NAMALWA (cell line): ENCODE data around the gene ADARB2.
A peak's percentile ranks its signal among the peaks of the same experiment; 100 is the strongest.
"Not testable (repeated sequence)": the region's sequence is repeated elsewhere in the genome, so short reads cannot be mapped to it uniquely, and the experiment has no call there.

Source experiments
- DNase-seq: peaks from one replicate; pipeline ENCODE4 v3.0.0-alpha.2; 2015; ENCODE audit warnings: low spot score

The ADARB2 gene

GRCh38 chr10:1425879-1426278 lies 311.4 kb downstream of the ADARB2 start:
- DNase-seq: peak; percentile 21

- DNase-seq: peak; percentile 17
Measured at GRCh38 chr10:1424648-1425047, 312.7 kb downstream of the ADARB2 start.

DNA sequence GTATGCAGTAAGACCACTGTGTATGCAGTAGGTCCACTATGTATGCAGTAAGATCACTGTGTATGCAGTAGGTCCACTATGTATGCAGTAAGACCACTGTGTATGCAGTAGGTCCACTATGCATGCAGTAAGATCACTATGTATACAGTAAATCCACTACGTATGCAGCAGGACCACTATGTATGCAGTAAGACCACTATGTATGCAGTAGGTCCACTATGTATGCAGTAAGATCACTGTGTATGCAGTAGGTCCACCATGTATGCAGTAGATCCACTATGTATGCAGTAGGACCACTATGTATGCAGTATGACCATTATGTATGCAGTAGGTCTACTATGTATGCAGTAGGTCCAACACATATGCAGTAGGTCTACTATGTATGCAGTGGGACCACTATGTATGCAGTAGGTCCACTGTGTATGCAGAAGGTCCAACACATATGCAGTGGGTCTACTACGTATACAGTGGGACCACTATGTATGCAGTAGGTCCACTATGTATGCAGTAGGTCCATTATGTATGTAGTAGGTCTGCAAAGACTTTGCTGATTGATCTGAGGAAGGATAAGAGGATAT lies 313.6 kb downstream of the ADARB2 start:
- DNase-seq: no peak

DNA sequence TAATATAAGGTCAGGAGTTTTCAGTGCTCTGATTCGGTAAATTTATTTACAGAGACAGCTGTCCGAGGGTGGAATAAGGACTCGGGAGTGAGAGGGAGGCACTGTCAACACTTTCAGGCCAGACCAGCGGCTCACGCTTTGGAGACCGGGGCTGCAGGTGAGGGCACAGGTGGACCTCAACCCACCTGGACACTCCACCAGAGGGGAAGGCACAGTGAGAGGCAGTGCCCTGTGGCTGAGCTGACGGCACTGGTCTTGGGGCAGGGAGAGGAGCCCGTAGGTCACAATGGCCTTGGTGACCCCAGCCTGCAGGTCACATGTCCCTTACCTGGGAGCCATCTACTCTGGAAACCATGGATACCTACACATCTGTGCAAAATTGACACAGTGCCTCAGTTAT lies 315.1 kb downstream of the ADARB2 start:
- DNase-seq: no peak

DNA sequence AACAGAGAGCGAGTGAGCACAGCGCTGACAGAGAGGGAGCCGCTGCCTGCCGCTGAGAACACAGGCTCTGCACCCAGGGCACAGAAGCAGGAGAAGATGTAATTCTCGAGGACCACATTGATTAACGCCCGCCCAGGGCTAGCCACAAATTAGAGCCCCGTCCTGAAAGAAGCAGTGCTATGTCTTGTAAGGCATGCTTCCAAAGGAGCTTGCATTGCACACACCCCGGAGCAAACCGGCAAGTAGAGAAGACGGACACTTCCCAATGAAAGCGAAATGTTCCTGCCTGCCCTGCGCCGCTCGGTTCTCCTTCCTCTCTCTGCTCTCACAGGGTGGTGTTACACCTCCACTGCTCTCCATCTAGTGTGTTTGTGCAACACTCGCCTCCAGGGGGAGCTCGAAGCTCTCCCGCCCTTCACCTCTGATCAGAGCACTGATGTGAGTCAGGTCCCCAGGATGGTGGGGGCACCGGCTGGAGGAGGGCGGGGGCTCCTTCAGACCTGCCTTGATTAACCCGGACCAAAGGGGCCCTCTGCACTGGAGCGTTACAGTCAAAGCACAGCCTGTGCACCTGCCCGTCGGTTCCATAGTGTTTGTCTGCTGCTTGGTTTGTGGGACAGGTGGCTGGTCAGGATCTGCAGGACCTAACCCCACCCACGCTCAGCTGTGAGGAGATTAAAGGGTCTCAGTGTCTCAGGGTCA lies 316.5 kb downstream of the ADARB2 start:
- DNase-seq: peak; percentile 94

- no peak for DNase-seq
Measured at GRCh38 chr10:1419796-1420610, 317.3 kb downstream of the ADARB2 start.

DNA sequence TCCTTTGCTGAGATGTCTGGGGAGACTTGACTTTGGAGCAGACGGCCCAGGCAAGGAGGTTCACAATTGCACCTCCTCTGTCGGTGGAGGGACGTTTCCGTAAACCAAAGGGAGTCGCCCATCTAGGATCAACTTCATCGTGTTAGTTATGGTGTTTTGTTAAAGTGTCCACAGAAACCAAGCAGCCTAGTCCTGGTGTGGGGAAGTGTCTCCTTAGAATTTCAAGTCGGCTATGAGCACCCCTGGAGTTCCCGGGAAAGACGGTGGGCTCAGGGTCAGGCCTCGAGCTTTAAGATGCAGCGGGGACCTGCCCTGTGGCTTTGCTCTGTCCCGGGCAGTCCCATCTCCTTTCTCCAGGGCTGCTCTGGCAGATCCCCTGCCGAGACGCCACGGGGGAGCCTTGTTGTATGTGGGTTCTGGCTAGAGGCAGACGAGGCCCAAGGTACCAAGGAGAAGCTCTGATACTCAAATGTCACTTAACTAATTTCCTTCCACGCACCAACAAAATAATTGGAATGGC lies 319.2 kb downstream of the ADARB2 start:
- DNase-seq: no peak

- DNase-seq: no peak
Measured at GRCh38 chr10:1417574-1417973, 319.8 kb downstream of the ADARB2 start.

DNA sequence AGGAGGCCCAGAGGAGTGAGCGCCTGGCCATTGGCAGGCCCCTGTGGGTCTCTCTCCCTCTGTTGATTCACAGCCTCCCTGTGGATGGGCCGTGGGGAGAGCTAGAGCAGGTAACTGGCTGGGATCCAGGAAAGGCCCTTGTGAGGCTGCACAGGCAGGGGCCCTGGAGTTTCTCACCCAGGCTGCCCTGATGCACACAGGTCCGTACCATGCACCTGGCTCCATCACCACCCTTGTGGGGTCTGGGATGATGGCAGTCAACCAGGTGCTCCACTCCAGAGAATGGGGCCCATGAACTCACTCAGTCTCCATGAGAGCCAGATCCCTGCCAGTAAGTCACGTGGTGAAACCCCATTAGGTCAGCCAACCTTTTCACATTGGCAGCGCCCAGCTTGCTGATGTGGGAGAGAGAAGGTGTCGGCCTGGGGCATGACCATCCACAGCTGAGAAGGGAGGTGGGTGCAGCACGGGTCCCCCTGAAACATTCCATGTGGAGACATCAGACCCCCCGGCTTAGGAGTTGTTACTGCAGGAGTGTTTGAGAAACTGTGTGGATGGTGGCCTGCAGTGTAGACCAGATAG lies 320.8 kb downstream of the ADARB2 start:
- no peak for DNase-seq

GRCh38 chr10:1414893-1415292 lies 322.4 kb downstream of the ADARB2 start:
- no peak for DNase-seq

DNA sequence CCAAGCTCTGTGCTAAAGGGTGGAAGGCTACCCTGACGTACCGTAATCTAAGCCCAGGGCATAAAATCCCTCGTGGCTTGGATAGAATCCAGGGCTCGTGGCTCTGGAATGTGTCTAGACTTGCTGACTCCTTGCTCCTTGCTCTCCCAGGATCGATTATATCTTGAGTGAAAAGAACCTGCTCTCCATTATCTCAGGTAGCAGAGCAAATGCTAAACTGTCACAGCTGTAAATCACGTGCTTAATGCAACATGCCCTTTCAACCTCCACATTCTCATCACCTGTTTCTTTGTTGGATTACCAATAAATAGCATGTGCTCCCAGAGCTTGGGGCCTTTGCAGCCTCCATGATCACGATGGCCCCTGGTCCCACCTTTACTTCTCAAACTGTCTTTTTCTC lies 323.0 kb downstream of the ADARB2 start:
- not testable (repeated sequence) for DNase-seq

DNA sequence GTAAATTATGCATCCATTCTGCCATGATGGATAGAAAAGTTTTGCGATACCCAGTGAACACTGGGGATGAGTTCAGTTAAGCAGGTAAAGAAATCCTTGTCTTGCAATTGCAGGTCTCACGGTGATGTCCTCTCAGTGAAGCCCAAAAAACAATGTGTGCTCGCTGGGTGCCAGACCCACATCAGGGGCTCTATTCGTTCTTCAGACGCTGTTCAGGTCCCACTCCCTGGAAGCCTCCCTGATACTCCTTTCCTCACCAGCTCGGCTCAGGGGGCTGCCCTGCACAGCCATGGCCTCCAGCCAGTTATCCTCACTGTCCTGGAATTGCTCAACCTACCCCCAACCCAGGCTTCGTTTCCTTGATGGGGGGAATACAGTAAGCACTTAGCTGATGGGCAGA lies 323.5 kb downstream of the ADARB2 start:
- DNase-seq: no peak

DNA sequence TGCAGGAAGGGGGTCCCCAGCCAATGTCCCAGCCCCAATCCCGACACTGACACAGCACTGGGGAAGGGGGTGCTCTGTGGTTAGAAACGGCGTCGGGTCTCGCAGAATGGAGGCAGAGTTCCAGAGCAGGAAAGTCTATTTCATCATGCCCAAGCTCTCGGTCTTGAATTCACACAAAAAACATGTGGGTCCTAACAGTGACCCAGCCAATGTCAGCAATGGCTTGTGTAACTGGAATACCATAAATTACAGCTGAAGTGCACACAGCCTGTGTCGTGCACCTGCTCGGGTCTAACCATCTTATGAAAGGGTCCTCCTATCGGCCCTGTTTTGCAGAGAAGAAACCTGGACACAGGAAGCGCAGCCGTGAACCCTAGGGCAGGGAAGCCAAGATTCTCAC lies 324.1 kb downstream of the ADARB2 start:
- no peak for DNase-seq

GRCh38 chr10:1412531-1413189 lies 324.7 kb downstream of the ADARB2 start:
- DNase-seq: peak; percentile 19

- no peak for DNase-seq
Measured at GRCh38 chr10:1411956-1412355, 325.4 kb downstream of the ADARB2 start.

DNA sequence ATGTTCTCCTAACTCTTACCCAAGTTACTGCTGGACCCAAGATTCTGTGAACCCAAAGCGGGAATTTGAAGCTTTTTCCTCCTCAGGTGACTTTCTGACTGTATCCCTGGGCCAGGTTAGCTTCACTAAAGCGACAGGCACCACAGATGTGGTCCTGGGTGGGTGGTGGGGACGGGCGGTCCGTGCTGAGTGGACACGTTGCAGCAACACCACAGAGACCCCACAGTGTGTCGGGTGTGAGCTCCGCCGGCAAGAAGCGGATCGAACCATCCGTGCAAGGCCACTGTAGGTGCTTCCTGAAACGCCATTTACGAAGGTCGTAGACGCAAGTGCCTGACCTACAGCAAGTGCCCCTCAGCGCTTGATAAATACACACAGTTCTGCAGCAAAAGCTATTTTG lies 325.9 kb downstream of the ADARB2 start:
- DNase-seq: no peak

GRCh38 chr10:1410469-1411395 lies 326.6 kb downstream of the ADARB2 start:
- DNase-seq: no peak

DNA sequence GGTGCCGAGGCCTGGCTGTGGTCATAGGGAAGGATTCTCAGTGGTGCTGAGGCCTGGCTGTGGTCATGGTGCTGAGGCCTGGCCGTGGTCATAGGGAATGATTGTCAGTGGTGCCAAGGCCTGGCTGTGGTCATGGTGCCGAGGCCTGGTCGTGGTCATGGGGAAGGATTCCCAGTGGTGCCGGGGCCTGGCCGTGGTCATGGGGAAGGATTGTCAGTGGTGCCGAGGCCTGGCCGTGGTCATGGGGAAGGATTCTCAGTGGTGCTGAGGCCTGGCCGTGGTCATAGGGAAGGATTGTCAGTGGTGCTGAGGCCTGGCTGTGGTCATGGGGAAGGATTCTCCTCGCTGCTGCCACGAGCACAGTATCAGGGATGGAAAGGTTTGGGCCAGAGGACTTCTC lies 327.3 kb downstream of the ADARB2 start:
- DNase-seq: no peak

GRCh38 chr10:1409392-1409791 lies 327.9 kb downstream of the ADARB2 start:
- DNase-seq: no peak

GRCh38 chr10:1408651-1409367 lies 328.5 kb downstream of the ADARB2 start:
- DNase-seq: no peak
